Raji (cell line): ENCODE data around the gene DCLK1.

Experiments used
- POLR2A ChIP-seq: IDR thresholded peaks from 2 replicates; pipeline ENCODE4 v1.6.1; 2011; ENCODE audit warnings: low read depth, low read length, control low read depth; ENCODE audit not compliant: insufficient read depth

Gene DCLK1

GRCh38 chr13:36131222-36131930, at the start of gene DCLK1:
Gene DCLK1, minus strand, starts transcription at chr13:36131382.
- TF ChIP-seq POLR2A, result no peak

GRCh38 chr13:36175621-36176020, 44.4 kb upstream of the DCLK1 start:
- TF ChIP-seq POLR2A, result no peak

- no peak for TF ChIP-seq POLR2A
These were observed 43.7 kb upstream of the DCLK1 start for GRCh38 chr13:36174923-36175322.

DNA sequence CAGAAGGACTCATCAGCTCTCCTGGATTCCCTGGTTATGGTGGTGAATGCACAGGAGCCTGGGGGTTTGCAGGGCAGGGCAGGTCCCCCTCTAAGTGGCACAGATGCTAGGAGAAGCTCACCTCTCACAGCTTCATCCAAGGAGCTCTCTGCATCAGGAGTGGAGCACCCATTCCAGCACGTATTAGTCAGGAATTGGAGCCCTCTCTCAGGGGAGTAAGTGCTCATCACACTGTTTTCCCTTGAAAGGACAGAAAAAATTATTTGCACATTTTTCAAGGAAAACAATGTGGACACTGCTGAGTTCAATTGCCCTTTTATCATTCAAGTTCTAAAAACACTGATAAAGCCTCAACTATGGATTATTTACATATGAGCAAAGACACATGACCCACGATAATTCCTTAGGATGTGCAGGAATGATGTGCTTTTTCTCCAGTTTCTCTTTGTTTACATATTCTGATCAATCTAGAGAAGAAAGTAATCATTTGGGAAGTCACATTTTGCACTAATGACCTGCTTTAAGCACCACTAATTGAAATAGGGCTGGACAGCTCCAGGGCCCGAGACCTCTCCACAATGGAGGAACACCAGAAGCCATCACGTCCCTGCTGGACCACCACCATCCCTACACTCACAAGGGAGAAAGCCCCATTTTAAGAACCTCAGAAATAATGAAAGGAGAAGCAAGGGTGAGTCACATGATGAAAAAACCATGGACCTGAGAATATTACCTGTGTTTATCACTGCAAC, 42.6 kb upstream of the DCLK1 start:
- no peak for TF ChIP-seq POLR2A

DNA sequence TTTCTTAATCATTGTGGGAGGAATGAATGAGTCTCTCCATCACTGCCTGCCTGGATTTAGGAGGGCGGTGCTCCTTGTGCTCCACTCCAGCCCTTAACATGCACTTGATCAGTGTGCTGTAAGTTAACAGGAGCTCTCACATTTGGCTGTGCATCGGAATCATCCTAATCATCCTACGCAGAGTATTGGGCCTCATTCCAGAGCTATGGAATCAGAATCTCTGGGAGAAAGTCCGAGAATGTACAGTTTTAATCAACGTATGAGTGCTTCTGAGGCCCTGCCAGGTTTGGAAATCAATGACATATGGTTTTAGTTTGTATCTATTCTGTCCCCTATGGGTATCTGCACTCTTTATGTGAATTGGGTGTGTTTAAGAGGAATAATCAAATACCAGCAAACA, 34.9 kb upstream of the DCLK1 start:
- TF ChIP-seq POLR2A, result no peak

DNA sequence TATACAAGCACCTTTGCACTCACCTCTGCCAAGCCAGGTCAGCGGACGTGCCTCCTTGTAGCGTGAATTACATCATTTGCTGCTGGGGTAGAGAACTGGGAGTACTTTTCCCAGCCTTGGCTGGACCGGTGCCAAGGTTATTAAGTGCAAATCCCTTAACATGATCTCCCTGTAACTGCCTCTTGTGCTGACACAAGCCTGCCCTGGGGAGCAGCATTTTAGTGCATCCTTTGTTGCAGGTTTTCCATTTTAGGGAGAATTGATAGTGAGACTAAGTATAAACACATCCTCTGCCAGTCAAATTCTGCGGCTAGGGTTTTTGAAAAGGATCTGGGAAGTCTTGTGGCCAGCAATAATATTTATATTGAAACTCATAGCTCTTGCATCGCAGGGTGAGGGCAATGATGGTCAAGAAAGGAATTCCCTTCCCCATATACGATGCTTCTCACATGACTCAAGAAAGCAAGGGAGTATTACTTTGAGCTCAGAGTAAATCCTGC, 32.7 kb upstream of the DCLK1 start:
- TF ChIP-seq POLR2A, result no peak

DNA sequence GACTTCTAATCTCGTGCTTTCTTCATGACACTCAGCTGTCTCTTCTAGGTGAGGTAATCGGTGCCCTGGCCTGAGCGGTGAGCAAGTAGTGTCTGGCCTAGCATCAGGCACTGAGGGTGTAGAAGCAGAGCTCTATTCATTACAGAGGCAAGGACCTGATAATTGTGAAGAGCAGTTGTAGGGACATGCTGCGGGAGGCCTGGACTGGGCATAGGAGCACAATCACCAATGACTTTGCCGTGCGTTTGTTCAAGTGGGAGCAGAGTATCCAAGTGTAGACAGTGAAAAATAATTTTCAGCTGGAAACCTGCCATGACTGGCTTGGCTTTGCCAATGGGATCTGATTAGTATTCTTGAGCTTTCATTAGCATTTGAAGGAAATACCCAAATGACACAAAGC, 32.1 kb upstream of the DCLK1 start:
- no peak for TF ChIP-seq POLR2A

- no peak for TF ChIP-seq POLR2A
These were observed 29.1 kb upstream of the DCLK1 start for GRCh38 chr13:36160297-36160696.

- no peak for TF ChIP-seq POLR2A
These were observed 27.4 kb upstream of the DCLK1 start for GRCh38 chr13:36158611-36159010.

GRCh38 chr13:36157480-36157879, 26.3 kb upstream of the DCLK1 start:
- no peak for TF ChIP-seq POLR2A

GRCh38 chr13:36154567-36155291, 23.5 kb upstream of the DCLK1 start:
- TF ChIP-seq POLR2A, result no peak

DNA sequence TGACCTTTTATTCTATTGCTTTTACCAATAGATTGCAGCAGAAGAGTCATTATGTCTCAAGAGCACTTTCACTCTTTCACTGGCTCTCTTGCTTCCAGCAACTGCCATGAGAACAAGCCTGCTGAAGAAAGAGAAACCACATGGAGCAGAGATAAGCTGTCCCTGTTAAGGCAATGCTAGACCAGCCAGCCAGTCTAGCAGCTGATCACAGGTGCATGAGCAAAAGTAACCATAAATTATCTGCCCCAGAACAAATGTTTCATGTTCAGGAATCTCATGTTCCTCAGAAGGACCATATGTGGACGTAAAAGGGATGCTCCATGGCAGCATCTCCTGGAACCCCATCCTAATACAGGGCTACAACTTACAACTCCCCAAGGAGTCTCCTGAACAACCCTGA, 20.4 kb upstream of the DCLK1 start:
- no peak for TF ChIP-seq POLR2A

GRCh38 chr13:36148446-36148845, 17.3 kb upstream of the DCLK1 start:
- no peak for TF ChIP-seq POLR2A

GRCh38 chr13:36147330-36147729, 16.1 kb upstream of the DCLK1 start:
- TF ChIP-seq POLR2A, result no peak

GRCh38 chr13:36146511-36147269, 15.5 kb upstream of the DCLK1 start:
- TF ChIP-seq POLR2A, result no peak

DNA sequence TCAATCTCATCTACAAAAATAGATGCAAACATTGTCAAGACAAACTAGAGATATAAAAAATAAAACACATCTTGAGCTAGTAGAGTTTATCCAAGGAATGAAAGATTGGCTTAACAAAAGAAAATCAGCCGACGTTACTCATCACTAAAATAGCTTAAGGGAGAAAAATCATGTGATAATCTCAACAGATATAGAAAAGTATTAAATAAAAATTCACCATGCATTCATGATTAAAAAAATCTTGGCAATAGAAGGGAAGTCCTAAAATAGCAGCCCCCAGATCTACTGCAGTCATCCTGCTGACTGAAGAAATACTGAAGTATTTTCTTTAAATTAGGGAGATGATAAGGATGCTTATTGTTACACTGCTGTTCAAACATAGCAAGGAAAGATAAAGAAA, 12.6 kb upstream of the DCLK1 start:
- no peak for TF ChIP-seq POLR2A

DNA sequence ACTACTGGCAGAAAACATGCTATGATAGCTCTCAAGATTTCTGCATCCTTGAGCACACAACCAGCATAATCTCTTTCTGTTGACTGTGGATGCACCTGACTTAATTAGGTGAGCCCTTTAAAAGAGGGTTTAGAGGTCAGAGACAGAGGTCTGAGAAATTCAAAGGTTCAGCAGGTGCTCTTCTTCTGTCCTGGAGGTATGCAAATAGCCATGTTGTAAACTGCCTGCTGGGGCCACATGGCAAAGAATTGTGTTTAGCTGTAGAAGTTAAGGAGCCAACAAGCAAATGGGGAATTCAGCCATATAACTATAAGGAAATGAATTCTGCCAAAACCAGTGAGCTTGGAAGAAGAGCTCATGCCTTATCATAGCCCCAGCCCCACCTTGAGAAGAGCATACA, 11.6 kb upstream of the DCLK1 start:
- no peak for TF ChIP-seq POLR2A
